Thyroid gland (tissue), 4 donors: ENCODE data around the gene ITGB2. TPM values are rescaled to one million over a fixed set of nuclear protein-coding genes. Genes with fewer than 3 reads are reported as not detected.

Experiments
- DNase-seq, 2 donors: peaks; one replicate each; pipeline ENCODE4 v3.0.0-alpha.2; 2019
- H3K27ac ChIP-seq, 3 donors: fragments of 200-600 bp; sonication (generic); 1 replicate in 2 of 3; 2 replicates in 1 of 3; pipeline ENCODE4 v1.5.1; 2016 to 2019; ENCODE audit warnings: mild to moderate bottlenecking in 1 of 3, moderate library complexity in 1 of 3
- H3K27me3 ChIP-seq: fragments of 200-600 bp; sonication (generic); one replicate; pipeline ENCODE4 v1.5.1; 2019
- H3K36me3 ChIP-seq, 2 donors: fragments of 200-600 bp; sonication (generic); one replicate each; pipeline ENCODE4 v1.5.1; 2016 to 2019
- H3K4me1 ChIP-seq, 2 donors: fragments of 200-600 bp; sonication (generic); one replicate each; pipeline ENCODE4 v1.5.1; 2017 to 2019
- H3K4me3 ChIP-seq, 3 donors: fragments of 200-600 bp; sonication (generic); replicated peaks in 1 of 3; 1 replicate in 2 of 3; 2 replicates in 1 of 3; pipeline ENCODE4 v1.5.1; 2016; ENCODE audit warnings: mild to moderate bottlenecking in 1 of 3
- H3K9me3 ChIP-seq: fragments of 200-600 bp; sonication (generic); one replicate; pipeline ENCODE4 v1.5.1; 2017
- POLR2A ChIP-seq, 2 donors: fragments of 450-650 bp; IDR thresholded peaks; one replicate each; pipeline ENCODE4 v1.6.1; 2017; ENCODE audit warnings: antibody characterized with exemption in 2 of 2, mild to moderate bottlenecking in 2 of 2, moderate library complexity in 1 of 2
- WGBS, 2 donors: methylation state at CpG; one replicate each; pipeline ENCODE4 v1.1.5; 2017; 5-methylcytosine and 5-hydroxymethylcytosine counted together
- intact Hi-C: fragments of 100-400 bp; cut with DNase I; formaldehyde crosslinking; loops from one replicate; pipeline ENCODE4 v1.15.1; 2023
- total RNA-seq, 4 donors: library from RNA; depleted of rRNA; stranded (reverse); fragments of >200 nt; gene quantifications; one replicate each; pipeline ENCODE4 v1.2.3, GENCODE V29; 2016
- TF ChIP-seq, protein P1 (sequence below), 6 experiments: fragments of 200-600 bp in 3 of 6; fragments of 450-650 bp in 3 of 6; sonication (generic) in 3 of 6; IDR thresholded peaks; one replicate each; pipeline ENCODE4 v1.5.1; 2016 to 2019; ENCODE audit warnings: antibody characterized with exemption in 6 of 6, mild to moderate bottlenecking in 2 of 6, inconsistent platforms in 1 of 6, moderate library complexity in 1 of 6

The ITGB2 gene
- total RNA-seq, 4 donors from 2014 or later = 18.4 to 79.4 (median 27.5) TPM

DNA sequence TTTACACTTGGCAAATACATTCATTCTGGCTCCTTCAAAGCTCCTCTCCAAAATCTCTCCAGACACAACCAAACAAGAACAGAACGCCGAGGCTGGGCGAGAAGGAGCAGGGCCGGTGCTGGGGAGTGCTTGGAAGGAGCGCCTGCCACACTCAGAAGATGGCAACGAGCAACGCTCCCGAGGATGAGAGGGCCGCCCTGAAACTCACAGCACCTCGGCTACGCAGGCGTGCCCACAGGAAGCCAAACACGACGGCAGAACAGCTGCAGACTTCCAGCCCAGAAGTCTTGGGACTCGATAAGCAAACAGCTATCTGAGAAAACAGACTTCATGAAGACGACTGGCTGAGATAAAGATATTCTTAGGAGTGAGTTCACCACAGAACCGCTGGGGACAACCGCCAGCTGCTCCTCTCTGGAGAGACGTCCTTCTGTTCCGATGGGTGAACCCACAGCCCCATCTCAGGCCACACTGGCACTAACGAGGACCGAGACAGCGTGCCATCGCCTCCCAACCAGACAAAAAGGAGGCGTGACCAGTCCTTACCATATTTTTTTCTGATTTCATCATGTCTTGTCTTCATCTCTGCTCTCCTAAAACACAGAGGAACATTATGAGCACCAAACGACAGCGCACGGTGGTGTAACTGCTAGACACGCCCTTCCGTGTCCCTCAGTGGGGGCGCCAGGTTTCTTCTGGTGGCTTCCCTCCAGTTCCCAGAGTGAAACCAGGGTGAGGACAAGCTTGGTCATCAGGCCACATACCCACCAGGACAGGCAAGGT lies 65.8 kb downstream of the ITGB2 start:
- H3K36me3 ChIP-seq = peaks cover 62 to 69% of the 10 kb centered on the region in 2 donors
- H3K9me3 ChIP-seq = no peaks in the 10 kb centered on the region
- no peaks in the 10 kb centered on the region for H3K27me3 ChIP-seq
- WGBS, 2 donors = 86 to 92% methylated on average over 31 of the region's 31 CpGs
- DNase-seq = no peak
- no peak for TF ChIP-seq POLR2A (IDR thresholded peaks at IDR 0.05)
- TF ChIP-seq, protein P1, sequence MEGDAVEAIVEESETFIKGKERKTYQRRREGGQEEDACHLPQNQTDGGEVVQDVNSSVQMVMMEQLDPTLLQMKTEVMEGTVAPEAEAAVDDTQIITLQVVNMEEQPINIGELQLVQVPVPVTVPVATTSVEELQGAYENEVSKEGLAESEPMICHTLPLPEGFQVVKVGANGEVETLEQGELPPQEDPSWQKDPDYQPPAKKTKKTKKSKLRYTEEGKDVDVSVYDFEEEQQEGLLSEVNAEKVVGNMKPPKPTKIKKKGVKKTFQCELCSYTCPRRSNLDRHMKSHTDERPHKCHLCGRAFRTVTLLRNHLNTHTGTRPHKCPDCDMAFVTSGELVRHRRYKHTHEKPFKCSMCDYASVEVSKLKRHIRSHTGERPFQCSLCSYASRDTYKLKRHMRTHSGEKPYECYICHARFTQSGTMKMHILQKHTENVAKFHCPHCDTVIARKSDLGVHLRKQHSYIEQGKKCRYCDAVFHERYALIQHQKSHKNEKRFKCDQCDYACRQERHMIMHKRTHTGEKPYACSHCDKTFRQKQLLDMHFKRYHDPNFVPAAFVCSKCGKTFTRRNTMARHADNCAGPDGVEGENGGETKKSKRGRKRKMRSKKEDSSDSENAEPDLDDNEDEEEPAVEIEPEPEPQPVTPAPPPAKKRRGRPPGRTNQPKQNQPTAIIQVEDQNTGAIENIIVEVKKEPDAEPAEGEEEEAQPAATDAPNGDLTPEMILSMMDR (IDR thresholded peaks at IDR 0.05) = no peak
- H3K4me3 ChIP-seq = no peak overlapping the region
- H3K27ac ChIP-seq = no peak overlapping the region
- intact Hi-C loops = no loop called here
- peaks cover 0 to 2% of the 10 kb centered on the region in 2 donors for H3K4me1 ChIP-seq

DNA sequence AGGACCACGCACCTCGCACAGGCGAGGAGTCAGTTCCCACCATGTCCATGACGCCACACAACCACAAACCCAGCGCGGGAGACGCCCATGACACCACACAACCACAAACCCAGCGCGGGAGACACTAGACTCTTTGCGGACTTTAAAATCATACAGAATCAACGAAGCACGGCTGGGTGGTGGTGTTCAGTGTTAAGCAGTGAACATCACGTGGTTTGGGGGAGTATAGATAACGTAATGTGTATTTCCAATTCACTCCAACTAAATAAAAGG lies 66.4 kb downstream of the ITGB2 start:
- H3K4me1 ChIP-seq = peaks cover 4 to 6% of the 10 kb centered on the region in 2 donors
- WGBS, 2 donors = 86 to 91% methylated on average over 14 of the region's 14 CpGs
- intact Hi-C loops = no loop called here

DNA sequence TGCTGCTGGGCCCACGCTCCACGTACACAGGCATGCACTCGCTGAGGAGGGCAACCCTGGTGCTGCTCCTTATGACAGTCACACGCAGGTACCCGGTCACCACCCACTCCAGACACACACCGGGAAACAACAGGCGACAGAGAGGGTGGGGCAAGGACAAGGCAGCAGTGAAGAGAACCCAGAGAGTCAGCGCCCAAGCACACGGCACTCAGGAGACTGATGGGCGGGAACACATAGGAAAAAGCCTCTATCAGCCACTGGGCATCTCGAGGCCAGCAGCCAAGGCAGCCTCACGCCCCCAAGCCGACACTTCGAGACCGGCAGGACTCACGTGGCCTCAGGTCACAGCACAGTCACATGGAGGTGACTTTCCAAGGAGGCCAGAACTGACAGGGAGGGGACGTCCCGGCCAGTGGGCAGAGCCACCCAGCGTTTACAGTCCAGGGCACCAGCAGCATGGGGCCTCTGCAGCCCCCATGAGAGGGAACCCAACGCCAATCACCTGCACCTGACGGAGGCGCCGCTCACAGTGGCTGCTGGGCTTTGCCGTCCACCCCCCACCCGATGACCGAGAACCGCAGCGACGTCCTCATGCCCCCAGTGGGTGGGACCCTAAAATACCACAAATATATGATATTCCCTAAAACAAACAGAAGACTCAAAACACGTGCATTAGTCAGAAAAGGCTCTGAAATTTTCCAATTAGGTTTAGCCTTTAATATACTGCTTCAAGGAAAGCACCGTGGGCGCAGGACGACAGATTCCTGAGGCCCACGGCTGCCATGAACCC lies 66.9 kb downstream of the ITGB2 start:
- whole genome bisulfite sequencing, 2 donors = 90 to 92% methylated on average over 22 to 33 of the region's 34 CpGs
- Histone ChIP-seq H3K36me3 (peaks cover 66 to 70% of the 10 kb centered on the region in 2 donors), H3K27me3 (no peaks in the 10 kb centered on the region), H3K27ac (no peak overlapping the region), H3K9me3 (no peaks in the 10 kb centered on the region), H3K4me3 (no peak overlapping the region), H3K4me1 (peaks cover 5 to 6% of the 10 kb centered on the region in 2 donors)
- TF ChIP-seq, protein P1 (IDR thresholded peaks at IDR 0.05) = no peak
- no peak for TF ChIP-seq POLR2A (IDR thresholded peaks at IDR 0.05)
- DNase-seq = no peak
- intact Hi-C loops = no loop called here

More for the DNA sequence above, 66.4 kb downstream of the ITGB2 start:
- TF ChIP-seq, protein P1 (IDR thresholded peaks at IDR 0.05) = no peak
- no peak for TF ChIP-seq POLR2A (IDR thresholded peaks at IDR 0.05)
- Histone ChIP-seq H3K4me3 (no peak overlapping the region), H3K9me3 (no peaks in the 10 kb centered on the region), H3K27ac (no peak overlapping the region), H3K36me3 (peaks cover 66 to 70% of the 10 kb centered on the region in 2 donors), H3K27me3 (no peaks in the 10 kb centered on the region)
- no peak for DNase-seq

DNA sequence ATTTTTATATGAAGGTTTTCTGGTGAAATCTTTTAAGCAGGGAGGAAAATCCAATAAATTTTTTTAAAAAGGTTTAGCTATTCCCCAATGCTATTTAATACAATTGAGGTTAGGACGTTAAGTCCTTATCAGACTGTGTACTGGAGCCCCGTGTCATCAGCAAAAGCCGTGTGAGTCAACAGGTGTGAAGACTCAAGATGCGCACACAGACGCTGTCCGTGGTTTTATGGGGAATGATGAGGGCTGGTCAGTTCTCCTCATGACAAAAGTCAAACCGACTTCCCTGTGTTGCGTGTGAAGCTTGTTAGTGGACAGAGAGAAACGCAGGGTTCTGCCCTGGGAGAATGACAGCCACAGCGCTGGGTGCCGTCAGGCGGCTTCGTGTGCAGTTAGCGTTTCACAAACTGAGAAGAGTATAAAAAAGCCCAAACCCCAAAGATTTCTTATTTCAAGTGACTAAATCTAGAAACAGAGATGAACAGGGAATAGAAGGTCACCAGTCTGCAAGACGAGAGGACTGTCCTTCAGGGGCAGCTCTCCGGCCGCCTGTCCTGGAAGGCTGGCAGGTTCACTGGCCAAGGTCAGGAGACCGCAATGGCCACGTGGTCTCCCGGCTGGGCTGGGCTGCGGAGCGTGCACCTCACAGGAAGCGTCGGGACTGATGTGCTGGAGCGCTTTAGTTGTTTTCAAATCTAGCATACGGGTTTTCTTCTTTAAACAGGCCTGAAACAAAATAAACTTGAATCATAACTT lies 69.6 kb downstream of the ITGB2 start:
- H3K27ac ChIP-seq = no peak overlapping the region
- peaks cover 49 to 54% of the 10 kb centered on the region in 2 donors for H3K36me3 ChIP-seq
- peaks cover 11 to 13% of the 10 kb centered on the region in 2 donors for H3K4me1 ChIP-seq
- DNase-seq = no peak
- WGBS, 2 donors = 86 to 93% methylated on average over 26 of the region's 26 CpGs
- TF ChIP-seq POLR2A (IDR thresholded peaks at IDR 0.05) = no peak
- TF ChIP-seq, protein P1 (IDR thresholded peaks at IDR 0.05) = no peak
- H3K27me3 ChIP-seq = no peaks in the 10 kb centered on the region
- intact Hi-C loops = no loop called here
- H3K4me3 ChIP-seq = no peak overlapping the region
- no peaks in the 10 kb centered on the region for H3K9me3 ChIP-seq
